ENCODE measurements around the gene PFKFB1. TPM values are rescaled to one million over a fixed set of nuclear protein-coding genes. Genes with fewer than 3 reads are reported as not detected.
A peak's percentile ranks its signal among the peaks of the same experiment; 100 is the strongest.
"Not testable (repeated sequence)": the region's sequence is repeated elsewhere in the genome, so short reads cannot be mapped to it uniquely, and the experiment has no call there.

The PFKFB1 gene
- total RNA-seq, 1 experiment from 2014 or later: not detected

DNA sequence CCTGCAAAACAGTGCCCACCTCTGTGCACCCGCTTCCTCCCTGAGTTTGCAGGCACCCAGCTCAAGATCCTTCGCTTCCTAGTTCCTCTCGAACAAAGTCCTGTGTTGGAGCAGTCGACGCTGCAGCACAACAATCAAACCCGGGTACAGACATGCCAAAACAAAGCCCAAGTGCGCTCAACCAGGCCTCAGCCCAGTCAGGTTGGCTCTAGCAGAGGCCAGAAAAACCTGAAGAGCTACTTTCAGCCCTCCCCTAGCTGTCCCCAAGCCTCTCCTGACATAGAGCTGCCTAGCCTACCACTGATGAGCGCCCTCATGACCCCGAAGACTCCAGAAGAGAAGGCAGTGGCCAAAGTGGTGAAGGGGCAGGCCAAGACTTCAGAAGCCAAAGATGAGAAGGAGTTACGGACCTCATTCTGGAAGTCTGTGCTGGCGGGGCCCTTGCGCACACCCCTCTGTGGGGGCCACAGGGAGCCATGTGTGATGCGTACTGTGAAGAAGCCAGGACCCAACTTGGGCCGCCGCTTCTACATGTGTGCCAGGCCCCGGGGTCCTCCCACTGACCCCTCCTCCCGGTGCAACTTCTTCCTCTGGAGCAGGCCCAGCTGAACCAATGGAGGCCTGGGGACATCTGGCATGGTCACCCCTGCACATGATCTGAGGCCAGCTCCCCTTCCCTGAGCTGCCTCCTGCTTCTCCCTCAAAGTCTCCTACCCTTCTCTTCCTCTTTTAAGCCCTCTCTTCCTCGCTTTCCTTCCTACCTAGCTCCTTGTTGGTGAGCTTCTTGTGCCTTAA is 13.0 kb upstream of the PFKFB1 start:
- H3K36me3 ChIP-seq: peaks cover 17% of the 10 kb centered on the region
- H3K9me3 ChIP-seq (replicated peaks): no peaks in the 10 kb centered on the region
- H3K27ac ChIP-seq: no peak overlapping the region
- DNase-seq (ENCODE audit: low read depth in 1 of 2, low spot score in 2 of 2): no peak
- H3K4me1 ChIP-seq (replicated peaks): peaks cover 10% of the 10 kb centered on the region; the same call in 1 of the 2 replicates
- H3K4me3 ChIP-seq: no peak overlapping the region
- no peaks in the 10 kb centered on the region for H3K27me3 ChIP-seq (replicated peaks)

- Histone ChIP-seq H3K36me3 (peaks cover 20% of the 10 kb centered on the region), H3K4me1 (replicated peaks) (peaks cover 10% of the 10 kb centered on the region; the same call in 1 of the 2 replicates), H3K27ac (no peak overlapping the region), H3K9me3 (replicated peaks) (no peaks in the 10 kb centered on the region), H3K27me3 (replicated peaks) (no peaks in the 10 kb centered on the region), H3K4me3 (no peak overlapping the region)
- DNase-seq (ENCODE audit: low read depth in 1 of 2, low spot score in 2 of 2): no peak
These were observed 11.3 kb upstream of the PFKFB1 start for GRCh38 chrX:55005256-55005655.

- H3K27me3 ChIP-seq (replicated peaks): no peaks in the 10 kb centered on the region
- DNase-seq (ENCODE audit: low read depth in 1 of 2, low spot score in 2 of 2): no peak
- H3K4me3 ChIP-seq: no peak overlapping the region
- H3K9me3 ChIP-seq (replicated peaks): no peaks in the 10 kb centered on the region
- H3K4me1 ChIP-seq (replicated peaks): peaks cover 10% of the 10 kb centered on the region
- peaks cover 20% of the 10 kb centered on the region for H3K36me3 ChIP-seq
- H3K27ac ChIP-seq: no peak overlapping the region
These were observed 10.2 kb upstream of the PFKFB1 start for GRCh38 chrX:55004231-55004630.

- peak within 1 kb of the TSS; percentile 86 for H3K27ac ChIP-seq
- H3K4me3 ChIP-seq: peak within 1 kb of the TSS; percentile 51
- DNase-seq (ENCODE audit: low read depth in 1 of 2, low spot score in 2 of 2): peak; percentile 87 to 92
- H3K27me3 ChIP-seq (replicated peaks): no peaks in the 10 kb centered on the region
- peaks cover 20% of the 10 kb centered on the region for H3K36me3 ChIP-seq
- no peaks in the 10 kb centered on the region for H3K9me3 ChIP-seq (replicated peaks)
- H3K4me1 ChIP-seq (replicated peaks): no peaks in the 10 kb centered on the region; the same call in 1 of the 2 replicates
These were observed 6.0 kb upstream of the PFKFB1 start, which contains the start of gene APEX2 for GRCh38 chrX:54999717-55000598. Gene APEX2 (plus strand): TSS chrX:55000363. CDS start chrX:55000423, 60 bp downstream.

GRCh38 chrX:54995621-54996020 is 1.6 kb upstream of the PFKFB1 start:
- H3K4me1 ChIP-seq (replicated peaks): no peaks in the 10 kb centered on the region; the same call in 1 of the 2 replicates
- DNase-seq (ENCODE audit: low read depth in 1 of 2, low spot score in 2 of 2): no peak
- no peak overlapping the region for H3K27ac ChIP-seq
- no peaks in the 10 kb centered on the region for H3K9me3 ChIP-seq (replicated peaks)
- no peaks in the 10 kb centered on the region for H3K36me3 ChIP-seq
- no peaks in the 10 kb centered on the region for H3K27me3 ChIP-seq (replicated peaks)
- no peak overlapping the region for H3K4me3 ChIP-seq

DNA sequence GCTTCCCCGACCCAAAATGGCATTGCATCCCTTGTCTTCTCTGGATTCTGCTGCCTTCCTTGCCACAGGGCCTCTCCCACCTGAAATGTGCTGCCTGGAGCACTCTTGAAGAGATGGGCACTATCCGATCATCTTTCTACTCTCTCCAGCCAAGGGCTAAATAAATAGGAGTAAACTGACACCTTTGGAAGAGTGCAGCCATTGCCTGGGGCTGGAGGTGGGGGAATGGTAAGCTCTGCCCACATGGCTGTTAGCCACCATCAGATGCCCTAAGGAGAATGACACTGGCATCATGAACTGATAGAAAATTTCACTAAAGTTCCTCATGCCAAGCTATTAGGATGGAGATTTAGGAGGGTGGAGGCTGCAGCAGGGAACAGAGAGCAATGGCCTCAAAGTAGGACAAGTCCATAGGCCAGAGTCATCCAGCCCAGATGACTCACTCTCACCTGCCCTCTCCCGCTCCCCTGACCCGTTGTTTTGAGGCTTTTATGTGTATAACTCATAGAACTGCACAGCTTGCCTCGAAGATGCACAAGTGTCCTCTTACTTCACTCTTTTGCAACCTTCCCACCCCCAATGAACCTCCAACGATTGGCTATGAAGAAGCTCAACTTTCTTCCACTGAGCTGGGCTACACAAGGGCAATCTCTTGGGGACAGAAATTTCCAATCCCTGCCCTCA is 822 bp upstream of the PFKFB1 start:
- no peak for DNase-seq (ENCODE audit: low read depth in 1 of 2, low spot score in 2 of 2)
- Histone ChIP-seq H3K27me3 (replicated peaks) (no peaks in the 10 kb centered on the region), H3K4me1 (replicated peaks) (no peaks in the 10 kb centered on the region; the same call in 1 of the 2 replicates), H3K4me3 (no peak overlapping the region), H3K36me3 (no peaks in the 10 kb centered on the region), H3K27ac (no peak overlapping the region), H3K9me3 (replicated peaks) (no peaks in the 10 kb centered on the region)

DNA sequence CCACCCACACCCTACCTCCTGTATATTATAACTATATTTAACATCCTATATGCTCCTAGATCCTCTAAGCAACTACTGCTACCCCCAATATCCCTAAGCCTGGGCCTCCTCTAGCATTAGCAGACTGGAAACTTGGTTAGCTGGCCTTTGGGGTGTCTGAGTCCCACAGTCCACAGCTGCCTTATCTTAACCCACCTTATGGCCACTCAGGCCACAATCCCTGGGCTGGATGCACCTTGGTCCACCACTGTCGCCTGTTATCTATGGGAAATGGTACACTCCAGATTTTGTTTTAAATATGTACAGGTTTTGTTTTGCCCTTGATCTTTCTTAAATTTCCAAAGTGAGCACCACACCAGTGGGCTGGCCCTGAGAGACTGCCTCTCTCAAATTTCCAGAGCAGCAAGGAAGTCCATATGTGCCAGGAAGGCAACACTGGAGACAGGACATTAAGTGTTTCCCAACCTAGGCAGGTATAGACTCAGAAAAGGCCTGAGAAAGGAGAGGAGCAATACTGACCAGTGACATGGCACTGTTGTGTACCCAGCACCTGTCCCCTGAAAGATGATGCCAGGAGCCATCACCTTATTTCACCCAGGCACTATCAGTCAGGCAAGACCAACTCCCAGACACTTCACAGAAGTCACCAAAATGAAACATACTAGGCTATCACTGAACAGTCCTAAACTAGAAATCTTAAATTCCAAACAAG is 921 bp downstream of the PFKFB1 start:
- Histone ChIP-seq H3K27ac (no peak overlapping the region), H3K4me1 (replicated peaks) (no peaks in the 10 kb centered on the region), H3K27me3 (replicated peaks) (no peaks in the 10 kb centered on the region), H3K9me3 (replicated peaks) (no peaks in the 10 kb centered on the region), H3K4me3 (no peak overlapping the region), H3K36me3 (no peaks in the 10 kb centered on the region)
- DNase-seq (ENCODE audit: low read depth in 1 of 2, low spot score in 2 of 2): no peak

DNA sequence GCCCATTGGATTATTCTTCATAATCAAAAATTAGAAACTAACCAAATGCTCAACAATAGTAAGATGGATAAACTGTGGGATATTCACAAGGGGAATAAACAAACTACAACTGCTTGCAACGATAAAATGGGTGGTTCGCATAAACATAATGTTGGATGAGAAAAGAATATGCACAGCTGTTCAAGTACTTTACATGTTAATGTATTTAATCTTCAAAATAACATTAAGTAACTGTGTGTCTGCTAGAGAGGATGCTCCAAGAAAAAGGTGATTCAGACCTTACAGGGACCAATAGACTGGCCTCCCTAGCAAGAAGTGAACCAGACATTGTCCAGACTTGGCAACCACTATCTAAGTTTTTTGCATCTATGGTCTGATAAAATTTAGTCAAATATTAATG is 2.3 kb downstream of the PFKFB1 start:
- Histone ChIP-seq H3K36me3 (no peaks in the 10 kb centered on the region), H3K4me1 (replicated peaks) (no peaks in the 10 kb centered on the region), H3K9me3 (replicated peaks) (no peaks in the 10 kb centered on the region), H3K27me3 (replicated peaks) (no peaks in the 10 kb centered on the region), H3K27ac (no peak overlapping the region), H3K4me3 (no peak overlapping the region)
- DNase-seq (ENCODE audit: low read depth in 1 of 2, low spot score in 2 of 2): no peak

DNA sequence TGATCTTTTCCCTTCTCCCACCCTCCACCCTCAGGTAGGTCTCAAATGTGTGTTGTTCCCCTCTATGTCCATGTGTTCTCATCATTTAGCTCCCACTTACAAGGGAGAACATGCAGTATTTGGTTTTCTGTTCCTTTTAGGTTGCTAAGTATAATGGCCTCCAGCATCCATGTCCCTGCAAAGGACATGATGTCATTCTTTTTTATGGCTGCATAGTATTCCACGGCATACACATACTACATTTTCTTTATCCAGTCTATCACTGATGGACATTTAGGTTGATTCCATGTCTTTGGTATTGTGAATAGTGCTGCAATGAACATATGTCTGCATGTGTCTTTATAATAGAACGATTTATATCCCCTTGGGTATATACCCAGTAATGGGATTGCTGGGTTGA is 10.7 kb downstream of the PFKFB1 start:
- DNase-seq (ENCODE audit: low read depth in 1 of 2, low spot score in 2 of 2); H3K9me3 ChIP-seq (replicated peaks); H3K4me1 ChIP-seq (replicated peaks); H3K4me3 ChIP-seq; H3K36me3 ChIP-seq; H3K27me3 ChIP-seq (replicated peaks); H3K27ac ChIP-seq: not testable (repeated sequence)

GRCh38 chrX:54980334-54980733 is 13.7 kb downstream of the PFKFB1 start:
- DNase-seq (ENCODE audit: low read depth in 1 of 2, low spot score in 2 of 2): no peak
- Histone ChIP-seq H3K4me3 (no peak overlapping the region), H3K27me3 (replicated peaks) (no peaks in the 10 kb centered on the region), H3K36me3 (no peaks in the 10 kb centered on the region), H3K4me1 (replicated peaks) (no peaks in the 10 kb centered on the region), H3K27ac (no peak overlapping the region), H3K9me3 (replicated peaks) (no peaks in the 10 kb centered on the region)

DNA sequence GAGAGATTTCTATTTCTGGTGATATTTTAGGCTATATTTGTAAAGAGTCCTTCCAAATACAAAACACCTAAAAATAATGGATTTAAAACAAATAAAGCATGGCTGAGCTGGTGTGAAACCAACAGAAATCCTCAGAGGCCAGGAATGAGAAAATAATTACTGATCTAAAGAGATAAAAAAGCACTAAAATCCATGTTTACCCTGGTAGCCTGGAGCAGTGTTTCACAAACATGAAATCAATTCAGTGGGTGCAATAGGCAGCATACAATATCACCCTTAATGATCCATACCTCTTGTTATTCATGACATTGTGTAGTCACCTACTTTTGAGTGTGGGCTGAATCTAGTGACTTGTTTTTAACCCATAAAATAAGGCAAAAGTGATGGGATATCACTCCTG is 14.6 kb downstream of the PFKFB1 start:
- no peak overlapping the region for H3K27ac ChIP-seq

DNA sequence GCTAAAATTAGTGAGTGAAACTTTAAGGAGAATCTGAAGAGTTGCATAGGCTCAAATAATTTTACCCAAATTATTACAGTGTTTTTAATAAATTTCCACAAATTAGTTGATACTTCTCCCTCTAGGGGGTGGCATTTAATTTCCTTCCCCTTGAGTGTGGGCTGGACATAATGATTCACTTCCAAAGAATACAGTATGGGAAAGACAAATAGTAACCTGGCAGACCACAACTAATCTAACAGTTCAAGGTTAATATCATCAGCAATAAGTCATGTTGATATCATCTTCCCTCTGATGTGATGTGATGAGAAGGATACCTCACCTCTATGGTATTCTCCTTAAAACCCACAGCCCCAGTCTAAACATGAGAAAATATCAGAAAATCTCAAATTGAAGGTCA is 15.5 kb downstream of the PFKFB1 start:
- DNase-seq (ENCODE audit: low read depth in 1 of 2, low spot score in 2 of 2): no peak
- Histone ChIP-seq H3K4me3 (no peak overlapping the region), H3K9me3 (replicated peaks) (no peaks in the 10 kb centered on the region), H3K36me3 (no peaks in the 10 kb centered on the region), H3K27ac (no peak overlapping the region), H3K27me3 (replicated peaks) (no peaks in the 10 kb centered on the region), H3K4me1 (replicated peaks) (no peaks in the 10 kb centered on the region)

More for the DNA sequence above, 14.6 kb downstream of the PFKFB1 start:
- H3K36me3 ChIP-seq: no peaks in the 10 kb centered on the region
- H3K4me1 ChIP-seq (replicated peaks): no peaks in the 10 kb centered on the region
- DNase-seq (ENCODE audit: low read depth in 1 of 2, low spot score in 2 of 2): no peak
- no peaks in the 10 kb centered on the region for H3K9me3 ChIP-seq (replicated peaks)
- no peaks in the 10 kb centered on the region for H3K27me3 ChIP-seq (replicated peaks)
- no peak overlapping the region for H3K4me3 ChIP-seq

- H3K4me1 ChIP-seq (replicated peaks): no peaks in the 10 kb centered on the region
- no peak overlapping the region for H3K27ac ChIP-seq
- no peak for DNase-seq (ENCODE audit: low read depth in 1 of 2, low spot score in 2 of 2)
- H3K36me3 ChIP-seq: no peaks in the 10 kb centered on the region
- no peak overlapping the region for H3K4me3 ChIP-seq
- no peaks in the 10 kb centered on the region for H3K27me3 ChIP-seq (replicated peaks)
- no peaks in the 10 kb centered on the region for H3K9me3 ChIP-seq (replicated peaks)
These were observed 16.6 kb downstream of the PFKFB1 start for GRCh38 chrX:54977387-54977786.

Data from SJSA1 (cell line).